Iris pigment epithelial cell (primary cell): ENCODE data around the gene PPM1M.

ENCODE experiments used
- DNase-seq: peaks from one replicate; pipeline ENCODE4 v3.0.0-alpha.2; 2011; ENCODE audit warnings: low read depth

Gene PPM1M

GRCh38 chr3:52230889-52231499 is 14.6 kb upstream of the PPM1M start:
- DNase-seq = no peak

DNA sequence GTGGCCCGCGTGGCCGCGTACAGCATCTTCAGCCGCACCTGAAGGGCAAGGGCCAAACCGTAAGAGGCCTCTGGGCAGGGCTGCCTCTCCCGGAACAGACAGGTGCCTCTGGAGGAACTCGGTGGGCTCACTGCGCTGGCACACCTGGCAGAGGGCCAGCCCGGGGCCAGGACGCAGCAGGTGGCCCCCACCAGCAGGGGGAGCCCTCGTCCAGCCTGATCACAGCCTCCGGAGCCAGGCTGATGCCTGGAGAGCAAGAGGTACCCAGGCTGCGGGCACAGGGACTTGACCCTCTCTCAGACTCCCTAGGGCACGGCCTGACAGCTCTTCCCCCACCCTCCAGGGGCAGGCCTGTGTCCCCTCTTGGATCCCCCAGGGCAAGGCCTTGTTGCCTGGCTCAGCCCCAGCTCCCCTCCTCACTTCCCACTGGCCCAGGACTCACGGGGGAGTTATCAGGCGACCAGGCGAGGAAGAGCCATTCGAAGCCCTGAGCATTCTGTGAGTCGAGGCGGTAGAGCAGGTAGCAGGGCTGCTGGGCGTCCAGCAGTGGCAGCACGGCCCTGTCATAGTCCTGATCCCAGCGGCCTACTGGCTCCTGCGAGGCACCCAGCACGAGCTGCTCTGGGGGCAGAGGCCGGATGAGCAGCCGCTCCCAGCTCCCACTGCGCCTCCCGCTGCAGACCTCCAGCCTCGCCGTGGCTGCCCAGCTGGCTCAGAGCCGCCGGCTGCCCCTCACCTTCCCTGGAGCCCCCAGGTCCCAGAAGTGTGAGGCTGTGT is 13.9 kb upstream of the PPM1M start:
- DNase-seq = no peak

DNA sequence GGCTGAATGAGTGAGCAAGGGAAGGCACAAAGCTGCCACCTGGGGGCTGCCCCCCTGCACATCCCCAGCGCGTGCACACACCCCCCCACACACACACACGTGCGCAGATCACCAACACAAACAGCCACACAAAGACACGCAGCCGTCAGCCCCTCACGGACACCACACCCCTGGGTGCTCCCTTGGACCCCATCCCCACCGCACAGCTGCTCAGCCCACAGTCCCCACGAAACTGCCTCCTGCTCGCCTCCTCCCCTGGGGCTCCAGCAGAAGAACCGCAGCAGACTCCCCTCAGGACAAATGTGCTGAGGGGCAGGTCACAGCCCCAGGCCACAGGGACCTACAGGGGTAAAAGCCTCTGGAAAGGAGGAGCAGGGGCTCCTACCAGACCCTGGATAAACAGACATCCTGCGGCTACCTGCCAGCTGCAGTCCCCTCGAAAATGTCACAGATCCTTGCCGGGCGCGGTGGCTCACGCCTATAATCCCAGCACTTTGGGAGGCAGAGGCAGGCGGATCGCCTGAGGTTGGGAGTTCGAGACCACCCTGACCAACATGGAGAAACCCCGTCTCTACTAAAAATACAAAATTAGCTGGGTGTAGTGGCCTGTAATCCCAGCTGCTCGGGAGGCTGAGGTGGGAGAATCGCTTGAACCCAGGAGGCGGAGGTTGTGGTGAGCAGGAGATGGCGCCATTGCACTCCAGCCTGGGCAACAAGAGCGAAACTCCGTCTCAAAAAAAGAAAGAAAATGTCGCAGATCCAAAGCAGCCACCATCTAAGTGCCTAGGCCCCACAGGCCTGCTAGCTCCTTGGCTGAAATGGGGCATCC is 13.1 kb upstream of the PPM1M start:
- DNase-seq = no peak

GRCh38 chr3:52233108-52233591 is 12.4 kb upstream of the PPM1M start:
- DNase-seq = no peak

DNA sequence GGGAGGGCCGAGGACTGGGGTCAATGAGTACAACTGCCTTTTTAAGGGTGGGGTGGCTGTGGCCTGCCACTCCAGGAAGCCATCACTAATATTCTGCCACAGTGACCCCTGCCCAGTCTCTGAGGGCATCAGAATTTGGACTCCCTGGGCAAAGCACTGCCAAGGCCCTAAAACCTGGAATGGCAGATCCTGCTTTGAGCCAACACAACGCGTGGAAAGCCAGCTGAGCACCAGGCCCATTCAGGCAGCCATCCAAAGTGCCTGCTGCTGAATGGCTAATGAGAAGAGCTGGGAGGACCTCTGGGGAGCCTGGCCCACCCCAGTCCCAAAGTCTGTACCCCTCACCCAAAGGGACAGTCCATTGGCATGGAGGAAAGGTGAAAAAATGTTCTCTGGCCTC is 11.6 kb upstream of the PPM1M start:
- DNase-seq = no peak

GRCh38 chr3:52234516-52235447 is 10.8 kb upstream of the PPM1M start:
- DNase-seq = no peak

DNA sequence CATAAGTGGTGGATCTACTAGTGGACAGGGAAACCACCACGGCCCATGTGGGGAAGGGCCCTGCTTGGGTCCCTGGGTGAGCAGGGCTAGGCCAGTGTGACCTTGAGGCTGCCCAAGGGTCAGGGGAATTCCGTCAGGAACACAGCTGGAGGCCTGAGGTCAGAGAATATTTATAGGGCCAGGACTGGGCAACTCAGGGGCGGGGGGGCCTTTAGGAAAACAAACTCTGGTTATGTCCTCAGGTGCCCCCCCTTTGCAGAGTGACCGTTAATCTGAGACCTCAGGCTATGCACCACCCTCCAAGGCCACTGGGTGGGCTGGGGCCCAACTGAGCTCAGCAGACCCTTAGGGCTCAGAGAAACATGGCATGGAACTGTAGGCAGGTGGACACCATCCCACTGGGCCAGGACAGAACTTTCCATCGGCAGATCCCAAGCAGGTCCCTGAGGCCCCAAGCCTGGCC is 9.1 kb upstream of the PPM1M start:
- DNase-seq = no peak

GRCh38 chr3:52237006-52237656 is 8.4 kb upstream of the PPM1M start:
- no peak for DNase-seq

DNA sequence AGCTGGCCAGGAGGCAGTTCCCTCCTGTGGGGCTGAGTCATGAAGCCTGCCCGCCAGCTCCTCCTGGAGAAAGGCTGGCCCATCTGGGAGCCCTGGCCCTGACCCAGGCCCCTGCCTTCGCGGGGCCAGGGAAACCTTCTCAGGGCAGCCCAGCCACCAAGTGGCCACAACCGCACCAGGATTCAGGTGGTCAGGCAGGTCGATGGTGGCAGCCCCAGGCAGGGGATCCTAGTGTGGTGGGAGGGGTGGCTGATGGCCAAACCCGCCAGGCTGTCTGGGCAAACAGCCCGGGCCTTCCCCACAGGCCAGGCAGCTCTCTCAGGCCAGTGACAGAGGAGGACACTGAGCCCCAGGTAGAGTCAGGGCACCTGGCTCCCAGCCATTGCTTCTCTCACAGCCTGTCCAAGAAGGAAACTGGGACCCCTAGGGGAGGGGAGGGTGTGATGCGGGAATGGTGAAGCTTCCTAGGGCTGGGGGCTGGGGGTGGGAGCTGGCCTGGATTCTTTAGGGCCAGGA is 7.8 kb upstream of the PPM1M start:
- DNase-seq = peak; percentile 91

DNA sequence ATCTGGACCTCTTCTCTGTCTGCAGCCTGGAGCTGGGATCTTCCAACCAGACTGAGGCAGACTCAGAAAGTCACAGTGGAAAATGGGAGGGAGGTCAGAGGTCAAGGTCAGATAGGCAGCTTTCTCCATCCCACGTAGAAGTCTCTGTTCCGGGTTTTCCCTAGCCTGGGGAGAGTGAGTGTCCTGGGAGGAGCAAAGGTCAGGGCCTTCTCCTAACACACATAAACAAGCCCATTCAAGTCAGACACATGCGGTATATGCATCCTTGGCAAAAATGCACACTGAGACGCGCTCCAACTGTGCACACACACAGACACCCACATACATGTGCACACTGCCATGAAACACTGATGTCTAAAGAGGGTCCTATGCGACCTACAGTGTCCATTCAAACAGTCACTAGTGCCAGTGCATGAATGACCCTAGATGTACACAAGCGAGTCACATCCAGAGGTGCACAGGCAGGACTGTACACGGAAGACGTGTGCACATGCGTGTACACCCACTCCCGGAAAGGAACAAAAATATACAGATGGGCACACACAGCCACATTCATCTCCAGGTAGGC is 7.3 kb upstream of the PPM1M start:
- DNase-seq = peak; percentile 21

- peak; percentile 76 for DNase-seq
Observed at GRCh38 chr3:52238761-52239701, 6.5 kb upstream of the PPM1M start, which contains the start of gene TWF2. Gene TWF2, minus strand, starts transcription at chr3:52239158. Its CDS starts 142 bp downstream, at chr3:52239016.

DNA sequence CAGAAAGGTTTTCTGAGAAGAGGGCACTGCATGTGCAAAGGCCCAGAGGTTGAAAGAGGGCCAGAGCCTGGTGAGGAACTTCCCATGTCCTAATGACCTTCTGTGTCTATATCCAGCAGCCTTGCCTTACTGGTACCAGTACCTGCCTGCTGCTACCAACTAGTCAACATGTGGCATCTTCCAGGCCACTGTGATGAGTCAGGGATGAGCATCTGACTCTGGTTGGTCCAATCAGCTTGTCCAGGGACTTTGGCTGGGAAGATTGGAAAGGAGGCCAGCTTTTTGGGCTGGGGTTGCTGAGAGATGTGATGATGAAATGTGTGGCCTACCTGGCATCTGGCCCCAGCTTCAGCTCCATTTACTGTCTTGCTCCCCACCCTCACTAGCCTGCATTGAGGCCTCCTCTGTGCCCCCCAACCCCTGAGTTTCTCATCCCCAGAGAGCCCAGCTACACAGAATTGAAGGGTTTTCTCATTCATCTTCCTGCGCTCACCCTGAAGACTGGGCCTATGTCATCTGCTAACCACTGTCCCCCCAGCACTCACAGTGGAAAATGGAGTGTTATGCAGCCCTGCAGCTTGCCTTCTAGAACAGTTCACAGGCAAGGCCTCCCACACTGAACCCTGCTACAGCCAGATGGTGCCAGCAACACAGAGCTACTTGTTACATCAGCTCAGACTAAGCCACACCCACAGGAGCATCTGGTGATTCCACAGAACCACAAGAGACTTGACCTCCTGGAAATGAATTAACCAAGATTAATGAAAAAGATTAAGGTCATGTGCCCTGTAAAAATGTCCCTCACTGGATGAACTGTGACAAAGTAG is 5.3 kb upstream of the PPM1M start:
- DNase-seq = peak; percentile 99

- no peak for DNase-seq
Observed at GRCh38 chr3:52240886-52241370, 4.6 kb upstream of the PPM1M start.

- DNase-seq = no peak
Observed at GRCh38 chr3:52242039-52242438, 3.5 kb upstream of the PPM1M start.

GRCh38 chr3:52243791-52244628 is 1.5 kb upstream of the PPM1M start:
- peak; percentile 28 for DNase-seq

GRCh38 chr3:52246264-52246620 is 683 bp downstream of the PPM1M start:
- DNase-seq = no peak

DNA sequence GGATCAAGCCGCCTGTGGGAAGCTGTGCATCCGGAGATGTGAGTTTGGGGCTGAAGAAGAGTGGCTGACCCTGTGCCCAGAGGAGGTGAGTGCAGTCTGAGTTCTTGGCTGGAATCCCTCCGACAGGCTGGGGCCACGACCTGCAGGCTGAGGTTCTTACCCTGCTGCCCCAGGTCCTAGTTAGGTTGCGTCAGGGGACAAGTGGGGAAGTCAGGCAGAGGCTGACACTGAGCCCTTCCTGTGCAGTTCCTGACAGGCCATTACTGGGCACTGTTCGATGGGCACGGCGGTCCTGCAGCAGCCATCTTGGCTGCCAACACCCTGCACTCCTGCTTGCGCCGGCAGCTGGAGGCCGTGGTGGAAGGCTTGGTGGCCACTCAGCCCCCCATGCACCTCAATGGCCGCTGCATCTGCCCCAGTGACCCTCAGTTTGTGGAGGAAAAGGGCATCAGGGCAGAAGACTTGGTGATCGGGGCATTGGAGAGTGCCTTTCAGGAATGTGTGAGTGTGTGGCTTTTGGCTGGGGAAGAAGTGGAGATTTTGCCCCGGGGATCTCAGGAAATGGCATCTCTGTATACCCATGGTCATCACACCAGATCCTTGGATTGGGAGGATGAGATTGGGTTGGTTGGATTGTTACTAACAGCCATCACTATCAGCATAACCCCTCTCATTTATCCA is 1.3 kb downstream of the PPM1M start:
- no peak for DNase-seq
